Measurements from ENCODE around the gene MED16.
"Not testable (repeated sequence)": the region's sequence is repeated elsewhere in the genome, so short reads cannot be mapped to it uniquely, and the experiment has no call there.

The MED16 gene

GRCh38 chr19:892243-892893 is 619 bp downstream of the MED16 start:
- Histone ChIP-seq H3K9ac (ENCODE audit: low read length) (peak overlapping the region; percentile 71), H4K91ac (ENCODE audit: low read depth, low read length) (peak overlapping the region; percentile 58), H3K4me1 (ENCODE audit: control insufficient read depth in 1 of 2, insufficient read depth in 2 of 2, low read length in 2 of 2) (peaks cover 5 to 7% of the 10 kb centered on the region in 2 experiments), H2AK5ac (ENCODE audit: low read length) (peak overlapping the region; percentile 6), H3K23ac (ENCODE audit: low read length) (no peak overlapping the region), H3K27me3 (ENCODE audit: insufficient read depth, low read length) (no peaks in the 10 kb centered on the region), H3K79me1 (ENCODE audit: low read length) (peaks cover 10% of the 10 kb centered on the region), H2BK120ac (ENCODE audit: insufficient read depth, low read length, poor library complexity) (peak overlapping the region; percentile 84), H3K4me2 (ENCODE audit: low read length) (peak overlapping the region; percentile 70), H4K8ac (ENCODE audit: low read depth, low read length) (peak overlapping the region; percentile 76), H3K9me3 (ENCODE audit: insufficient read depth, low read depth, low read length) (no peaks in the 10 kb centered on the region), H3K18ac (ENCODE audit: low read length) (peak overlapping the region; percentile 41), H2BK5ac (ENCODE audit: low read depth, low read length, poor library complexity) (peak overlapping the region; percentile 41), H3K27ac (ENCODE audit: low read depth, low read length) (peak overlapping the region; percentile 18), H3K4me3 (ENCODE audit: low read depth, low read length) (peak overlapping the region; percentile 86), H2BK12ac (ENCODE audit: low read length) (no peak overlapping the region), H3K14ac (ENCODE audit: low read length) (peak overlapping the region; percentile 63), H3K4ac (ENCODE audit: low read depth, low read length) (peak overlapping the region; percentile 57), H2AFZ (ENCODE audit: insufficient read depth, low read length, poor library complexity) (no peak overlapping the region), H3K36me3 (ENCODE audit: control insufficient read depth in 1 of 2, insufficient read depth in 2 of 2, low read length in 2 of 2) (peaks cover 29 to 35% of the 10 kb centered on the region in 2 experiments), H3K79me2 (ENCODE audit: control insufficient read depth, insufficient read depth, low read length, poor library complexity) (peaks cover 4% of the 10 kb centered on the region), H4K12ac (ENCODE audit: low read depth, low read length) (peak overlapping the region; percentile 88)
- DNase-seq, result no peak
- no CpG with 5 or more reads among the region's 27 CpGs for WGBS (ENCODE audit: extremely low coverage, insufficient coverage, insufficient read length)

GRCh38 chr19:891421-892200 is 1.4 kb downstream of the MED16 start:
- H4K91ac ChIP-seq (ENCODE audit: low read depth, low read length); H2AK5ac ChIP-seq (ENCODE audit: low read length); H2BK12ac ChIP-seq (ENCODE audit: low read length); H3K18ac ChIP-seq (ENCODE audit: low read length); H3K27me3 ChIP-seq (ENCODE audit: insufficient read depth, low read length); H2BK120ac ChIP-seq (ENCODE audit: insufficient read depth, low read length, poor library complexity); H3K9me3 ChIP-seq (ENCODE audit: insufficient read depth, low read depth, low read length); H3K79me2 ChIP-seq (ENCODE audit: control insufficient read depth, insufficient read depth, low read length, poor library complexity); H3K9ac ChIP-seq (ENCODE audit: low read length); H4K12ac ChIP-seq (ENCODE audit: low read depth, low read length); H4K8ac ChIP-seq (ENCODE audit: low read depth, low read length); H3K4me1 ChIP-seq (ENCODE audit: control insufficient read depth in 1 of 2, insufficient read depth in 2 of 2, low read length in 2 of 2); H3K79me1 ChIP-seq (ENCODE audit: low read length); H2AFZ ChIP-seq (ENCODE audit: insufficient read depth, low read length, poor library complexity); H3K4me3 ChIP-seq (ENCODE audit: low read depth, low read length); H3K23ac ChIP-seq (ENCODE audit: low read length); H3K27ac ChIP-seq (ENCODE audit: low read depth, low read length); H3K14ac ChIP-seq (ENCODE audit: low read length); H2BK5ac ChIP-seq (ENCODE audit: low read depth, low read length, poor library complexity): not testable (repeated sequence)
- DNase-seq, result peak; percentile 38 to 47
- WGBS (ENCODE audit: extremely low coverage, insufficient coverage, insufficient read length), result no CpG with 5 or more reads among the region's 50 CpGs
- Histone ChIP-seq H3K36me3 (ENCODE audit: control insufficient read depth in 1 of 2, insufficient read depth in 2 of 2, low read length in 2 of 2) (peaks cover 22 to 28% of the 10 kb centered on the region in 2 experiments), H3K4ac (ENCODE audit: low read depth, low read length) (peak overlapping the region; percentile 57), H3K4me2 (ENCODE audit: low read length) (peak overlapping the region; percentile 70)

GRCh38 chr19:890831-891230 is 2.2 kb downstream of the MED16 start:
- no peak overlapping the region for H2AFZ ChIP-seq (ENCODE audit: insufficient read depth, low read length, poor library complexity)
- WGBS (ENCODE audit: extremely low coverage, insufficient coverage, insufficient read length), result no CpG with 5 or more reads among the region's 18 CpGs
- no peak overlapping the region for H2AK5ac ChIP-seq (ENCODE audit: low read length)
- peaks cover 3% of the 10 kb centered on the region for H3K9me3 ChIP-seq (ENCODE audit: insufficient read depth, low read depth, low read length)
- H3K4me1 ChIP-seq (ENCODE audit: control insufficient read depth in 1 of 2, insufficient read depth in 2 of 2, low read length in 2 of 2), result peaks cover 5 to 8% of the 10 kb centered on the region in 2 experiments
- no peak overlapping the region for H4K12ac ChIP-seq (ENCODE audit: low read depth, low read length)
- H3K27me3 ChIP-seq (ENCODE audit: insufficient read depth, low read length), result no peaks in the 10 kb centered on the region
- no peak overlapping the region for H3K23ac ChIP-seq (ENCODE audit: low read length)
- H3K79me1 ChIP-seq (ENCODE audit: low read length), result peaks cover 10% of the 10 kb centered on the region
- no peak overlapping the region for H3K9ac ChIP-seq (ENCODE audit: low read length)
- H3K4me2 ChIP-seq (ENCODE audit: low read length), result no peak overlapping the region
- no peak overlapping the region for H2BK120ac ChIP-seq (ENCODE audit: insufficient read depth, low read length, poor library complexity)
- no peak overlapping the region for H3K18ac ChIP-seq (ENCODE audit: low read length)
- peaks cover 29 to 30% of the 10 kb centered on the region in 2 experiments for H3K36me3 ChIP-seq (ENCODE audit: control insufficient read depth in 1 of 2, insufficient read depth in 2 of 2, low read length in 2 of 2)
- no peak overlapping the region for H3K4me3 ChIP-seq (ENCODE audit: low read depth, low read length)
- peaks cover 4% of the 10 kb centered on the region for H3K79me2 ChIP-seq (ENCODE audit: control insufficient read depth, insufficient read depth, low read length, poor library complexity)
- no peak overlapping the region for H3K4ac ChIP-seq (ENCODE audit: low read depth, low read length)
- no peak overlapping the region for H2BK5ac ChIP-seq (ENCODE audit: low read depth, low read length, poor library complexity)
- H3K14ac ChIP-seq (ENCODE audit: low read length), result no peak overlapping the region
- DNase-seq, result no peak
- no peak overlapping the region for H4K91ac ChIP-seq (ENCODE audit: low read depth, low read length)
- no peak overlapping the region for H4K8ac ChIP-seq (ENCODE audit: low read depth, low read length)
- H3K27ac ChIP-seq (ENCODE audit: low read depth, low read length), result no peak overlapping the region
- H2BK12ac ChIP-seq (ENCODE audit: low read length), result no peak overlapping the region

DNA sequence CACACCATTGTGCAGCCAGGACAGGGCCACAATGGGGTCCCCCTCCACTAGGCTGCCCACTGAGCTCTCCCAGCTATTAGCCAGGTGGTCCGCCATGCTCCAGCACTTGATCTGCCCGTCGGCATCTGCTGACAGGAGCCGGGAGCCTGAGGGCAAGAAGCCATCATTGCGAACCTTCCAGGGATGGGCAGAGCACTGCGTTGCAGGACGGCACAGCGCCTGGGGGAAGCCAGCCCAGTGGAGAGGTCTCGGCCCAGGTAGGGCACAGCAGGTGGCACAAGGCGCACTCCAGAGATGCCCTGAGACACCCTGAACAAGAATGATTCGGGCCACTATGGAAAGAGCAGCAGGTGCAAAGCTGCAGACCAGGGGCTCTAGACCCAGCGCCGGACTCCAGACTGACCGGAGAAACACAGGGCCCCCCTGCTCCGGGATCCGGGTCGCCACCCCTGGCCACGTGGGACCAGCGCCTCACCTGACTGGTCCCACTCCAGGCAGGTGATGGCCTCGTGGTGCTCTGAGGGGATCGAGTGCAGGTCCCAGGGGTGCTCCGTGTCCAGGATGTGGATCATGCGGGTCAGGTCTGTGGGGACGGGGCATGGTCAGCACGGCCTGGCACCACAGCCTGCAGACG is 3.2 kb downstream of the MED16 start:
- no peak overlapping the region for H2AK5ac ChIP-seq (ENCODE audit: low read length)
- H3K4me1 ChIP-seq (ENCODE audit: control insufficient read depth in 1 of 2, insufficient read depth in 2 of 2, low read length in 2 of 2), result peaks cover 5 to 13% of the 10 kb centered on the region in 2 experiments
- no peak overlapping the region for H3K4ac ChIP-seq (ENCODE audit: low read depth, low read length)
- H3K14ac ChIP-seq (ENCODE audit: low read length), result no peak overlapping the region
- H3K18ac ChIP-seq (ENCODE audit: low read length), result no peak overlapping the region
- H3K79me1 ChIP-seq (ENCODE audit: low read length), result peaks cover 11% of the 10 kb centered on the region
- peak in 1 of 2 donors; percentile 52 for DNase-seq
- H4K12ac ChIP-seq (ENCODE audit: low read depth, low read length), result no peak overlapping the region
- H2BK120ac ChIP-seq (ENCODE audit: insufficient read depth, low read length, poor library complexity), result no peak overlapping the region
- H3K23ac ChIP-seq (ENCODE audit: low read length), result no peak overlapping the region
- H3K9me3 ChIP-seq (ENCODE audit: insufficient read depth, low read depth, low read length), result peaks cover 5% of the 10 kb centered on the region
- H4K91ac ChIP-seq (ENCODE audit: low read depth, low read length), result no peak overlapping the region
- H2BK12ac ChIP-seq (ENCODE audit: low read length), result no peak overlapping the region
- H3K27ac ChIP-seq (ENCODE audit: low read depth, low read length), result no peak overlapping the region
- WGBS (ENCODE audit: extremely low coverage, insufficient coverage, insufficient read length), result no CpG with 5 or more reads among the region's 26 CpGs
- H3K4me3 ChIP-seq (ENCODE audit: low read depth, low read length), result peak overlapping the region; percentile 53
- peaks cover 39 to 40% of the 10 kb centered on the region in 2 experiments for H3K36me3 ChIP-seq (ENCODE audit: control insufficient read depth in 1 of 2, insufficient read depth in 2 of 2, low read length in 2 of 2)
- no peak overlapping the region for H3K4me2 ChIP-seq (ENCODE audit: low read length)
- H2BK5ac ChIP-seq (ENCODE audit: low read depth, low read length, poor library complexity), result no peak overlapping the region
- H4K8ac ChIP-seq (ENCODE audit: low read depth, low read length), result no peak overlapping the region
- peaks cover 4% of the 10 kb centered on the region for H3K79me2 ChIP-seq (ENCODE audit: control insufficient read depth, insufficient read depth, low read length, poor library complexity)
- no peak overlapping the region for H2AFZ ChIP-seq (ENCODE audit: insufficient read depth, low read length, poor library complexity)
- H3K27me3 ChIP-seq (ENCODE audit: insufficient read depth, low read length), result no peaks in the 10 kb centered on the region
- H3K9ac ChIP-seq (ENCODE audit: low read length), result no peak overlapping the region
